DMS79 treated with DMSO at 0.1 percent for 48 hours (cell line): ENCODE data around the gene PPP2R5B.

Experiments used
- DNase-seq: peaks from one replicate; lab custom pipeline; 2025; lab: John Stamatoyannopoulos, UW

PPP2R5B gene

DNA sequence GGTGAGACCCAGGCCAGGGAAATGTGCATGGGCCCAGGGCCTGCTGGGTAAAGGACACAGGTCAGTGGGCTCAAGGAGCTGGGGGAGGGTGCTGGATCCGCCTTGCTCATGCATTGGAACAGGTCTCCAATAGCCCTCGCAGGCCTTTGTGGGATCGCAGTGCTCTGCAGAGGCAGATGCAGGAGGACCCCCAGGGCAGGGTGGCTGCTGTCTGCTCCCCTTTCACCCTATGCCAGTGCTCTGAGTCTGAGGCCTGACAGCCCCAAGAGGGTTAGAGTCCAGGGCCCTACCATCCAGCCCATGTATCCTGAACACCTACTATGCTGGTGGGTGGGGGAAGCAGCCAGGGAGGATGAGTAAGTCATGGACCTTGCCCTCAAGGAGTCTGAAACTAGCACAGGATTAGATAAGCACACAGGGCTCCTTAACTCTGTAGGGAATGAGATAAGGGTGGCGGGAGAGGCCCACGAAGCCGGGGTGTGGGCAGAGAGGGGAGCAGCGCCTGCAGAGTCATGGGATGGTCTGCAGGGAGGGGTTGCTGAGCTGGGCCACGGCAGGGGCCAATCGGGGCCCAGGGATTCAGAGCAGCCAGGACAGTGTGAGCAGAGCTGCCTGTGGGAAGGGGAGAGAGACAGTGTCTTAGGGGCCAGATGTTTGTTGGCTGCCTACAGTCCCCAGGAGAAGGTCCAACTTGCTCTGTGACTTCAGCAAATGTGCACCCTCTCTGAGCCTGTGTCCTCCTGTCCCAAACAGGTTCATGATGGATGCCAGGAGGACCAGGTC lies 35.6 kb upstream of the PPP2R5B start:
- DNase-seq, result no peak

DNA sequence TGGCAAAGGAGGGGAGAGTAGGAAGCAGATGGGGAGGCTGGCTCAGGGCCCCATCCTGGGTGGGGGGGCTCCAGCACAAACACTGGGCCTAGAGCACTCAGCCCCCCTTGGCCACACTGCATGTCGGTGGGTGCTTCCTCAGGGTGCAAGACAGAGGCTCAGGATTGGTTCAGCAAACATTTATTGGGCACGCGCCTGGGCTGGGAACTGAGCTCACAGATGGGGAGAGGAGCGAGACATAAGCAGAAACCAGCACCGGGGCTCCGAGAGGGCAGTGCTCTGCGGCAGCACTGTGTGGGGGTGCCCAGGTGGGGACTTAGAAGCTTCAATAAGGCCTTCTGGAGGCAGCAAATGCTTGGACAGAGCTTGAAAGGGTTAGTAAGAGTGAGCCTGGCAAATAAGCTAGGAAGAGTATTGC lies 34.0 kb upstream of the PPP2R5B start:
- no peak for DNase-seq

DNA sequence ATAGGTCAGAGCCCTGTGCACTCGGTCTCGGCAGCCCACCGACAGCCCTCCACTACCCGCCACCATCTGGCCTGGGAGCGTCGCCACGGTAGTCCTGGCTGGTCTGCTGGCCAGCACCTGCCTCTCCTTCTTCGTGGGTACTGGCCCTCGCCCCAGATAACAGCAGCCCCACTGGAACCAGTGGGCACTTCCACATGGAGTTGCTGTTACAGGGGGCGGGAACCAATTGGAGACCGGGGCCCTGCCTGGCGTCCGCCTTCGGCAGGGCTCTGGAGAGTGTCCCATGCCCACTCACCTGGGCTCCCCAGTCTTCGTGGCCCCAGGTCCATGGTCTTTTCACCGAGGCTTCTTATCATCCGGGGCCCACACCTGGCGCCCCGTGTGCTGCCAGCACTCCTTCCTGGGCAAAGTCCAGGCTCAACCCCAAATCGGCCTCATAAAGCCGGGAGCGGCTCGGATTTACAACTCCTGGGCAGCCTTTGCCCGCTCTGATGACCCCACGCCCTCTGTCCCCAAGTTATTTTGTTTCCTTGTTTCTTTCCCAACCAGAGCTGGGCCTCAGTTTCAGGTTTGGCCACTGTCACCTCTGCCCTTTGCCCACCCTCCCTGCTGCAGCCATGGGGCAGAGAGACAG lies 33.2 kb upstream of the PPP2R5B start:
- no peak for DNase-seq

DNA sequence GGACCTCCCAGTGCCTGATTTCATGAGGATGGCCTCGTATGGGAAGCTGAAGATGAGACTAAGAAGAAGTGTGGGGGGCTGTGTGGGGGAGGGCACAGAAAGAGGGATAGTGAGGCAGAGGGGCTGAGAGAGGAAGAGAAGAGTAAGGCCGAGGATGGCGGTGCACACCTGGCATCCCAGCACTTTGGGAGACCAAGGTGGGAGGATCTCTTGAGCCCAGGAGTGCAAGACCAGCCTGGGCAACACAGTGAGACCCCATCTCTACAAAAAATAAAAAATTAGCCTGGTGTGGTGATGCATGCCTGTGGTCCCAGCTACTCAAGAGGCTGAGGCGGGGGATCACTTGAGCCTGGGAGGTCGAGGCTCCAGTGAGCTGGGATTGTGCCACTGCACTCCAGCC lies 32.6 kb upstream of the PPP2R5B start:
- DNase-seq, result no peak

DNA sequence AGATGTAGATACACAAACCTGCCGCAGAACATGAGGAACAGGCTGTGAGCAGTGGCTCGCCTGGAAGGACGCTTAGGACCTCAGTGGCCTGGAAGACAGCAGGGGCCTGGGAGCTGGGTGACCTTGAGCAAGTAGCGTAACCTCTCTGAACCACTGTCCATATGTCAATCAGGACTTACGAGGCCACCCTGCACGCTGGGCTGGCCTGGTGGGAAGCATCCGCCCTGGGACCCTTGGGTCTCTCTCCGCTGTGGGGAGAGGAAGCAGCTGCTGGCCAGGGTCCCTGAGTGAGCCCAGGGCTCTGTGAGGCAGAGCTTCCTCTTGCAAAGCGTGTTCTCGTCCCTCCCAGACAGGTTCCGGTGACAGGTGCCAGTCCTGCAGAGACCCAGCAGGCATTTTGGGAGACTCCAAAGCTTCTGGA lies 32.1 kb upstream of the PPP2R5B start:
- no peak for DNase-seq

DNA sequence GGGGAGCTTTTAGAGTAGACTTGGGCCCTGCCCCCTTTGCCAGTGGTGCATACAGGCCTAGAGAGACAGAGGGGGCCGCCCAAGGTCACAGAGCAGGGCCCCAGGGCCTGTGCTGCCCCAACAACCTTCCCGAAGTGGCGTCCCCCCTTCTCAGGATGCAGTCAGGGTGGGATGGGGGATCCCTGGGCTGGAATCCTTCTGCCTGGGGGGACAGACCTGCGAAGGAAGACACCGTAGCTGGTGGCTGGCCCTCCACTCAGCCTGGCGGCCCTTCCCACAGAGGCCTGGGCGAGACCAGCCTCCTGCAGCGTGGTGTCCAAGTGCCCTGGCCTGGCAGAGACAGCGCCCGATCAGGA lies 31.7 kb upstream of the PPP2R5B start:
- DNase-seq, result no peak

DNA sequence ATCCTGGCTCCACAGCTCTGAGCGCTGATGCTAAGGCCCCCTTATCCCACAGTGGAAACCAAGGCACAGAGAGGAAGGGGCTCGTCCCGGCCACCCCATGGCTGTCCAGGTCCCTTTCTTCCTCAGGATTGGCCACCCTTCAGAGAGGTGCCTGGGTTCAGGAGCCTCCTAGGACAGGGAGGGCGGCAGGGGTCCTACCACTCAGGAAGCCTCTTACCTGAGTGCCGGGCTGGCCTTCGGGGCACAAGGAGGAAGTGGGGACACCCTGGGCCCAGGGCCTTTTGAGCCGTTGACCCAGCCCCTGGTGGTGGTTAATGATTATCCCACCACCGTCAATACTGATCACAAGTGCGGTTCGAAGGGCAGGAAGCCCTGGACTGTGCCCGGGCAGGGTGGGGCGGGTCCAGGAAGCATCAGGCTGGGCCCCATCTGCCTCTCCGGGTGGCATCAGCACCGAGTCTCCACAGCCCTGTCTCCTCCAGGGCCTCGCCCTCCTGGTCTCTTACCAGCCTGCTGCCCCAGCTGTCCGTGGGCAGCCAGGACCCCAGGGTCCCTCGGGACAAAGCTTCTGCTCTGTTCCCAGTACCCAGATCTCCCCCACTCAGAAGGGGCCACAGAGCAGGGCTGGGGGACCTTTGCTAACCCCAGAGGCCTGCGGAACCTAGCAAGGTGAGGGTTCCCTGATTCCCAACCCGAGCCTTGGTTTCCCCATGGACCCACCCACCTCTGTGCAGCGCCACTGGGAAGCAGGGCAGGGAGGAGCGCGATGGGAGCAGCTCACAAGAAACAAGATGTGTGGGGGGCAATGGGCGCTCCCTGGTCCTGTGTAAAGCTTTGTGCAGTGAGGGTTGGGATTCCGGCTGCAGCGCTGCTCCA lies 31.1 kb upstream of the PPP2R5B start:
- DNase-seq, result no peak

DNA sequence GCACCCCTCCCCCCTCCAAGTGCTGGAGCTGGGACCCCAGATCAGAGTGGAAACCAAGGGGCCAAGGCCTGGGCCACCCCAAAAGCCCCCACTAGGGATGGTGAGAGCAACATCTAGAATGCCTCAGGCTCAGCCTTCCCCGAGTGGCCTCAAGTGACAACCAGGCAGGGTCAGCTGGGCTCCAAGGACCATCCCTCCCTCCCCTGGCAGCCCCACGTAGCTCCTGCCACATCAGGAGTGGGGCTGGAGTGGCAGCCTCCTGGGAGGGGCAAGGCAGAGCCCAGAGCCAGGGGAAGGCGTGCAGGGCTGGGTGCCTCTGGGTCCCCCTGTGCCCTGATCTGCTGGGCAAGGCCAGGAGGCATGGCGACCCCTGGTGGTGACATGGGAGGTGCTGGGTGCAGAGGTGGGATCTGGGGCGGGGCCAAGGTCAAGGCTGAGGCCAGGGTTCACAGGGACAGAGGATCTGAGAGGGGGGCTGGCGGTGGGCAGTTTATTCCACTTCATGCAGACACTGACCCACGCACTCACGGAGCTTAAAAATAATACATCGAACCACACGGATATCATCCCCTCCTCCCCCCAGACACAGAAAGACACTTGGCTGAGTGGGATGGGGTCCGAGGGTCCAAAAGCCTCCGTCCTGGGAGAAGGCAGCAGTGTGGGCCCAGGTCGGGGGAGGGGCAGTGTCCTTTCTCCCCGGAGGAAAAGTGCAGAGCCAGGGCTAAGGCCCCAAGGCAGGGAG lies 30.2 kb upstream of the PPP2R5B start:
- peak; percentile 37 for DNase-seq

DNA sequence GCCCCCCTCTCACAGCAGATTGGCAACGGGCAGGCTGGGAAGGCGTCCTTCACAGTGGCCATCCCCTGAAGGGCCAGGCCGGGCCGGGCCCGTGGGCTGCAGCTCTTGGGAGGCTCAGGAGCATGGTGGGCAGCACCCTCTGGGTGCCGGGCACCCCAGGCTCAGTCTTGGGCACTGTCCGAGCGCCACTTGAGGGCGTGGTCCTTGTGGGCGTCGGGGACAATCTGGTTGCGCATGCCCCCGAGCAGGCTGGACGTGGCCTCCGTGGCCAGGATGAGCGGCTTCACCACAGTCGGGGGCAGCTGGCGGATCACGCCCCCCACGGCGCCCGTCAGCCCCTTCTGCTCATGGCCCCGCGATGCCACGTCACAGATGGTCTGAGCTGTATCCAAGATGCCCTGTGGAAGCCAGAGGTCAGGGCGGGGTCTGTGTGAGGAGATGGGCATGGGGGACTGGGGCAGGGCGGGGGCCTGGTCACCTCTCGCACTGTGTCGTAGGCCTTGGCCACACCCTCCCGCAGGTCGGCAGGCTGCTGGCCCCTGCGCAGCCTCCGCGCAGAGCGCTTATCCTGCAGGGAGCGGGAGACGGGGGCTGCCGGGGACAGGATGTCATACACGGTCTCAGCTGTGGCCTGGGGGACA lies 29.6 kb upstream of the PPP2R5B start:
- no peak for DNase-seq

DNA sequence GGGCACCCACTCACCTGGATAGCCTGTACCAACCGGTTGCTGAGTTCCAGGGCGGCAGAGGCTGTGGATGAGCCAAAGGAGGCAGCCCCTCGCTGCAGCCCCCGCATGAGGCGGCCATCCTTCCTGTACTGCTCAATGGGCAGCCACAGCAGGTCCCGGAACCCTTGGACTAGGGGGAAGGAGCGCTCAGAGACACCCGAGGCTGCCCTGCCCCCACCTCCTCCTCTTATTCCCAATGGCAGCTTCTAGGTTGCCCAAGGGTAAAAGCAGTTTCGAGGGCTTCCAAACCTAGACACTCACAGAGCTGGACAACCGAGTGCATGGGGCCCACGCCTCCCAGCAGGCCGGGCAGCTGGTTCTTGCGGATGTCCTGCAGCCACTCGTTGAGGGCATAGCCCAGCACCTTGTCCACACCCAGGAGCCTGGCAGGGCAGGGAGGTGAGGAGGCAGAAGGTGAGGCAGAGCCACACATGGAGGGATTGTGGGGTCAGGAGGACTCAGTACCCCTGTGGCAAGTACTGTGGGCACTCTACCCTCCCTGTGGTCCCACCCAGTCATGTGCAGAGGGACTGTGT lies 28.0 kb upstream of the PPP2R5B start:
- DNase-seq, result no peak

DNA sequence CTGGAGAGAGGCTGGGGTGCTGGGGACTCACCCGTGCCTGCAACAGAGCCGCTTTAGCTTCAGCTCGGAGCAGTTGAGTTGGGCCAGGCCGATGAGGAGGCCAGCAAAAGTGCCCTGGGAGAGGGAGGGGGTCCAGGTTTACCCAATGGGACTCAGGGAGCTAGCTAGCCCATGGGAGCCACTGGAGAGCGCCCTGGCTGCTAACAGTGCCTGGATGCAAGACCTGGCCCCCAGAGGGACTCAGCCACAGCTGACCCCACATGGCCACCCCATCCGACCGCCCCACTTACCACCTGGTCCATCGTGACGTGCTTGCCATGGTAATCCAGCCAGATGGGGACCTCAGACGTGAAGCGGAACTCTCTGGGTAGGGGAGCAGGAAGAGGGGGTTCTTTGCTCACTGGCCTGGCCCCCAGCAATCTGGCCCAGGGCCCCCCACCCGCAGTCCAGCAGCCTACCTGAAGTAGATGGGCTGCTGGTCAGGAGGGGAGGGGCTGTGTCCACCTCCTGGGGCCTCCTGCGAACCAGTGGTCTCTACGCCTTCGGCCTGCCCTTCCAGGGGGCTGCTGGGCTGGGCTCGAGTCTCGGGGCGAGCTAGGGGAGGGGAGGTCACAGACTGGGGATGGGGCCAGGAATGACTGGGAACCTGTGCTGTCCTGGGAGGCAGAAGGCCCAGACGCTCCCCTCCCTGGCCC lies 27.0 kb upstream of the PPP2R5B start:
- no peak for DNase-seq

DNA sequence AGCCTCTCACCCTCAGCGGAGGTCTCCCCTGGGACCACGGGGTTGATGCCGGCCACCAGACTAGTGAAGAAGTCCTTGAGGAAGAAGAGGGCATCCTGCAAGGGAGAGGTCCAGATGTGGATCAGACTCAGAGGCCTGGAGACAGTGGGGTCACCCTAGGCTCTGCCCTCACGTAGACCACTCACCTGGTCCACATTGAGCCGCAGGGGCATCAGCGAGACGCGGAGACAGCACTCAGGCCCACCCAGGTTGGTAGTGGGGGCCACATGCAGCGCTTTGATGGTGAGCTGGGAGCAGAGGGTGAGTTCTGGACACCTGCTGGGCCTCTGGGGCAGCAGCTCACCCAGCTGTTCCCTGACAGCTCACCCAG lies 26.4 kb upstream of the PPP2R5B start:
- no peak for DNase-seq

DNA sequence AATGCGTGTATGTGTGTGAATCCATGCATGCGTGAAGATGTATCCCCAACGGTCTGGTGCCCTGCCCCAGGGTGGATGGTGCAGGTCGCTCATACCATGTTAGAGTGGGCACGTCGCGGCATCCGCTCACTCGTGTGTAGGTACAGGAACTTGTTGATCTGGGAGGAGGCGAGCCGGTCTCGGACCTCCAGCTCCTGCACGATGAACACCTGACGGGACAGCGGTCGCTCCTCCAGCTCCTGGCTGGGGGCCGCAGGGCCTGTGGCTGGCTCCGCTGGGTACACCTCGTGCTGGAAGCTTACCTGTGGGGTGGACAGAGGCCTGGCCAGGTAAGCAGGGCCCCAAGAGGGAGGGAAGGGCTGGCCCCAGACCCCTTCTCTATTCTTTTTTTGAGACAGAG lies 25.9 kb upstream of the PPP2R5B start:
- DNase-seq, result no peak

DNA sequence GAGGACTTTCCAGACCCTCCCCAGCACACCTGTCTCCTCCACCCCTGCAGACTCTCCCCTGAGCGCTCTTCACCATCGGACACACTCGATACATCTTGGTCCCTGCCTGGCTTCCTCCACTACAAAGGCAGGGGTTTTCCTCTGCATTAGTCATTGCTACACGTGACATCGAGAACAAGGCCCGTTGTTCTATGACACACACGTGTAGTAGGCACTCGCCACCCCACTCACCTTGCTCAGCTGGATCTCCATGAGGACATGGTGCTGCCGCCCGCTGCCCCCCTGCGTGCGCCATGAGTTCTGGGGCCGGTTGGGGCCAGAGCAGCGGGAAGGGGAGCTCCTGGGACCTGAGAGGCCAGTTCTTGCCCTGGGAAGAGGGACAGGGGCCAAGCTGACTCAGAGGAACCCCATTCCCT lies 24.2 kb upstream of the PPP2R5B start:
- no peak for DNase-seq

DNA sequence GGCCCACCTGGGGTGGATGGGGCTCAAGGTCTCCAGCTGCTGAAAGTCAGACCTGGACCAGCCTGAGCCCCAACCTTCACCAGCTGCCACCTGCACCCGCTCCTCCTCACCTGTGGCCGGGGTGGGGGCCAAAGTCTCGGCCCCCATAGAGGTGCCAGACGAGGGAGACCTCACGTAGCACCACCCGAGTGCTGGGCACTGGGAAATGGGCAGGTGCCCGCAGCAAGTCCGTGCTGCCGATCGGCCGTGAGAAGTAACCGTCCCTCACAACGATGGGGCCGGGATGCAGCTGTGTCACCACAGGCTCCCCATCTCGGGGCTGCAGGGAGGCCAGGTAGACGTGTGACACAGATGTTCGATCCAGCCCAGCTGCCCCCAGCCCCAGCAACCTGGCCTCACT lies 23.7 kb upstream of the PPP2R5B start:
- no peak for DNase-seq

DNA sequence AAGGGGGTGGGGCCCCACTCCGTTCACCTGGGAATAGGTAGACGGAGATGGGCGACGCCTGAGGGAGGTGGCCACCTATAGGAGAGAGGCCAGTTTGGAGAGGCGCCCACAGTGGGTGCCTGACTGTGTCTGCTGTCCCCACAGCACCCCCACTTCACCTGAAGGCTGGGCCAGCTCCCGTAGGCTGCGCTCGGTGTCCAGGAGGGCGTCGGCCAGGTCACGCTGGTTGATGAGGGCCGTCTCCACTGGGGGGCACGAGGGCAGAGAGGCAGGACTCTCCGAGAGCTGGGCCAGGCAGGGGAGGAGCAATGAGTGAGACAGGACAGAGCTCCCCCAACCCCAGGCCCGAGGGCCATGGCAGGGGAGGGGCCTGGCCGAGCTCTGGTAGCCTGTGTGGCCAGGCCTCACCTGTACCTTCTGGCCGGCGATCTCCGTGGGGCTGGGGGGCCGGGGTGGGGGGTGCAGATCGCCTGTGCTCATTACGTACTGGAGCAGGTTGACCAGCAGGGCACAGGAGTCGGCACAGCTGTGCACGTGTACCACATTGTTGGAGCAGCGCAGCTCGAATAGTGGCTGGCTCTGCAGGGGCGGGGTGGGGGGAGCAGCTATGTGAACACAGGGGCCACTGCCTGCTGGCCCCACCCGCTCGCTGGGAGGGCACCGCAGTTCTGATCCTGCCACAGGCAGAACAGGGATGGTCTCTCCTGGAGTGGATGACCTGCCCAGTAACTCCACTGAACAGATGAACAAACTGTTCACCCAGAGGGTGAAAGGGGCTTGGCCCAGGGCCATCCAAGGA lies 22.2 kb upstream of the PPP2R5B start:
- no peak for DNase-seq

DNA sequence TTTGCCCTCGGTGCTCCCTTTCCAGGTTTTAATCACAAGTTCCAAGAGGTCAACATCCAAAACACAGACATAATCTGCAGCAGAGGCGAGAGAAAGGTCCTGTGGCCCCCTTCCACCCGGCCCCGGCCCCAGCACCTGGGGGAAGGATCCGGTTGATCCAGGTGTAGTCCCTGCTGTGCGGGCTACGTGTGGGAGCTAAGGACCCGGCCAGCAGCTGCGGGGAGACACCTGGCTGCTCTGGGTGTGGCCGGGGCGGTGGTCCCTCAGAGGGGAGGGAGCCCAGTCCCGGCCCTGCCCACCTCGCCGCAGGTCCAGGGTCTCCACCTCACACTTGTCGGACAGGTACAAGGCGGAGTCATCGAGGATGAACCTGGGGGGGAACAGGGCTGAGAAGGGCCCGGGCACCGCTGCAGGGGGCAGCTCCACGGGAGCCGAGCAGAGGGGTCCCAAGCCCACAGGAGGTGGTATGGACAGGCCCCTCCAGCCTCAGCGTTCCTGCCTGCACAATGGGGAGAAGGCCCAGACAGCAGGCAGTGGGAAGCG lies 21.1 kb upstream of the PPP2R5B start:
- DNase-seq, result no peak

DNA sequence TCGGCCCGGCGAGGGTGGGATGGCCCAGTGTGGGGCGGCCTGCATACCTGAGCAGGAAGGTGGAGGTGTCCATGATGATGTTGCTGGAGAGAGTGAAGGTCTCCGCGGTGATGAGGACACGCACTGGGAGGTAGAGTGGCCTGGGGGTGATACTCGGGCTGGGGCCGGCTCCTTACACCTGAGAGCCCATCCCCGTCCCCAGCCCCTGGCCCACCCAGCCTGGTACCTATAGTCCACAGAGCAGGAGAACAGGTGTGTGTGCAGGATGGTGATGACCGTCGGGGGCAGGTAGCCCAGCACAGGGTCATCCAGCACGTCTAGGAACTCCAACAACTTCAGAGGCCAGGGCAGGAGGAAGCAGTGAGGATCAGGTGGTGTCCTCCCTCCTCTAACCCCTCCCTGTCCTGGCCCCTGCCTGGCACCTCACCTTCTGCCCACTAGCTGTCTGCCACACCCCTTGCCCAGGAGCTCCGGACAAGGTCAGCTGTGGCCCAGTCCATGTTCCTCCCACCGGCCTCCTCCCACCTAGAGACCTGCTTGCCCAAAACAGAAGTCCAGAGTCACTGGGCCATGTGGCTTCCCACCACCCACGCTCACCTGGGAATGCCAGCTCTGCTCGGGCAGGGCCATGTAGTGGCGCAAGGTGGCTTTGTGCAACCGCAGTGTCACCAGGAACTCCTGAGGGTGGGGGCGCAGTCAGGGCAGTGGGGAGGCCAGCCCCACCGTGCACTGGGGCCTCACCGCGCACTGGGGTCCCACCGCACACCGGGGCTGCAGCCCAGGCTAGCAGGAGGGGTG lies 18.8 kb upstream of the PPP2R5B start:
- no peak for DNase-seq

DNA sequence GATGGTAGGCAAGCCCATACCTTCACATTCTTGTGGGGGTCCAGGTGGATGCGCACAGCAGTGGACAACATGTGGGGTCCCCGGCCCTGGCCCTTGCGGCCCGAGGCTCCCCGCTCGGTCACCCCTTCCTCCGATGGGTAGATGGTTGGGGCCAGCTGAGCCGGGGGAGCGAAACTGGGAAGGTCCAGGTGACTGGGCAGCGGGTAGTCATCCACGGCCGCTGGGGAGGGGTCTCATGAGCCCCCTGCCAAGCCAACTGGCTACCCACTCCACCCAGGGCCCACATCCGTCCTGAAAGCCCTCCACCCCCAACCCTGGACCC lies 18.2 kb upstream of the PPP2R5B start:
- DNase-seq, result no peak
